ENCODE measurements around the gene GRAMD4.

The GRAMD4 gene

DNA sequence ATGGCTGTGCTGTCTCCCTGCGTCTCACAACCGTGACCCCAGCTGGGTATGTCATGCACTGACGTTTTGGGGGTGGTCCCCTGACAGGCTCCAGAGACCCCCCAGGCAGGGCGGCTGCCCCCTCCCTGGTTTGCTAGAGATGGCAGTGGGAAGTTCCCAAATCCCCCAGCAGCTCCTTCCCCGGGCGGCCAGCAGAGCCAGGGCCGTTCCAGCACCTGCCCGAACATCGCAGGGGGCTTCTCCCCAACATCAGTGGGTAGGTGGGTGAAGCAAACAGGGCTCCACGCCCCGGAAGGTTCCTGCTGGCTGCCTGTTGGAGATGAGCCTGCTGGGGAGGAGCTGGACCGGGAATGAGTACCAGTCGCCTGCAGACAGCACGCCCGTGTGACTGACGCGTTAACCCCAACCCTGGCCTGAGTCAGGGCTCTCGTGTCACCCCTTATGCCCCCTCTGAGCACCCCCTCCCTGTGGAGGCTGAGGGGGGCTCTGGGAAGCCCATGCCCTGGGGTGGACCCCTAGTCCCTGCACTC is 45.6 kb downstream of the GRAMD4 start:
- Histone ChIP-seq H4K20me1 (ENCODE audit: insufficient read depth, low read length) (no peaks in the 10 kb centered on the region), H3K4me3 (ENCODE audit: low read length) (no peak overlapping the region), H3K9me3 (replicated peaks; ENCODE audit: insufficient read depth, low read length) (no peaks in the 10 kb centered on the region), H3K27me3 (replicated peaks; ENCODE audit: insufficient read depth, low read length) (no peaks in the 10 kb centered on the region), H3K9me2 (replicated peaks; ENCODE audit: insufficient read depth, low read length) (no peaks in the 10 kb centered on the region), H3K36me3 (replicated peaks; ENCODE audit: insufficient read depth, low read length) (no peaks in the 10 kb centered on the region), H2AFZ (ENCODE audit: low read length) (no peak overlapping the region), H3K27ac (ENCODE audit: low read length) (no peak overlapping the region), H3K79me2 (ENCODE audit: low read length) (no peaks in the 10 kb centered on the region), H3K4me2 (ENCODE audit: low read depth, low read length) (no peak overlapping the region), H3K4me1 (ENCODE audit: low read length) (no peaks in the 10 kb centered on the region), H3K9ac (ENCODE audit: low read length) (no peak overlapping the region), H3F3A (ENCODE audit: insufficient read depth, low read length) (no peaks in the 10 kb centered on the region)
- DNase-seq, result no peak
- no peak for TF ChIP-seq EZH2 (optimal IDR thresholded peaks at IDR 0.05; ENCODE audit: low read depth, low read length)
- no peak for TF ChIP-seq CTCF (IDR thresholded peaks at IDR 0.05; ENCODE audit: low read length)
- no peak for TF ChIP-seq EZH2phosphoT487 (IDR thresholded peaks at IDR 0.05; ENCODE audit: low read length)

GRCh38 chr22:46666577-46667244 is 46.5 kb downstream of the GRAMD4 start:
- Histone ChIP-seq H3K27ac (ENCODE audit: low read length) (no peak overlapping the region), H3K9me2 (replicated peaks; ENCODE audit: insufficient read depth, low read length) (no peaks in the 10 kb centered on the region), H3K4me3 (ENCODE audit: low read length) (no peak overlapping the region), H3K27me3 (replicated peaks; ENCODE audit: insufficient read depth, low read length) (no peaks in the 10 kb centered on the region), H3K4me1 (ENCODE audit: low read length) (no peaks in the 10 kb centered on the region), H3F3A (ENCODE audit: insufficient read depth, low read length) (no peaks in the 10 kb centered on the region), H3K9me3 (replicated peaks; ENCODE audit: insufficient read depth, low read length) (no peaks in the 10 kb centered on the region), H3K4me2 (ENCODE audit: low read depth, low read length) (no peak overlapping the region), H4K20me1 (ENCODE audit: insufficient read depth, low read length) (no peaks in the 10 kb centered on the region), H3K9ac (ENCODE audit: low read length) (no peak overlapping the region), H3K36me3 (replicated peaks; ENCODE audit: insufficient read depth, low read length) (no peaks in the 10 kb centered on the region), H3K79me2 (ENCODE audit: low read length) (no peaks in the 10 kb centered on the region), H2AFZ (ENCODE audit: low read length) (no peak overlapping the region)
- DNase-seq, result no peak
- TF ChIP-seq EZH2 (optimal IDR thresholded peaks at IDR 0.05; ENCODE audit: low read depth, low read length) (no peak), CTCF (IDR thresholded peaks at IDR 0.05; ENCODE audit: low read length) (no peak), EZH2phosphoT487 (IDR thresholded peaks at IDR 0.05; ENCODE audit: low read length) (no peak)

DNA sequence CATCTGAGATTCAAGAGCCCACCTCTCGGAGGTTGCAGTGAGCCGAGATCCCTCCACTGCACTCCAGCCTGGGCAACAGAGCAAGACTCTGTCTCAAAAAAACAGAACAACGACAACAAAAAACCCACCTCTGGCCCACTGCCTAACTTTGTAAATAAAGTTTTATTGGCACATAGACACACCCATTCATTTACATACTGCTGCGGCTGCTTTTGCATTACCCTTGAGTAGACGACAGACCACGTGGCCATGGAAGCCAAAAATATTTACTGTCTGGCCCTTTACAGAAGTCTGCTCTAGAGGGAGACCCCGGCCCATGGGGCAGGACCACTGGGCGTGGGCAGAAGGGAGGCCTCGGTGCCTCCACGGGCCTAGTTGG is 47.0 kb downstream of the GRAMD4 start:
- H3K36me3 ChIP-seq (replicated peaks; ENCODE audit: insufficient read depth, low read length), result no peaks in the 10 kb centered on the region

More for the DNA sequence above, 47.0 kb downstream of the GRAMD4 start:
- H3F3A ChIP-seq (ENCODE audit: insufficient read depth, low read length), result no peaks in the 10 kb centered on the region
- TF ChIP-seq CTCF (IDR thresholded peaks at IDR 0.05; ENCODE audit: low read length), result no peak
- no peak for TF ChIP-seq EZH2phosphoT487 (IDR thresholded peaks at IDR 0.05; ENCODE audit: low read length)
- no peak for TF ChIP-seq EZH2 (optimal IDR thresholded peaks at IDR 0.05; ENCODE audit: low read depth, low read length)
- no peaks in the 10 kb centered on the region for H3K27me3 ChIP-seq (replicated peaks; ENCODE audit: insufficient read depth, low read length)
- H4K20me1 ChIP-seq (ENCODE audit: insufficient read depth, low read length), result no peaks in the 10 kb centered on the region
- H3K4me2 ChIP-seq (ENCODE audit: low read depth, low read length), result no peak overlapping the region
- no peak overlapping the region for H2AFZ ChIP-seq (ENCODE audit: low read length)
- no peaks in the 10 kb centered on the region for H3K9me2 ChIP-seq (replicated peaks; ENCODE audit: insufficient read depth, low read length)
- no peak overlapping the region for H3K27ac ChIP-seq (ENCODE audit: low read length)
- H3K4me1 ChIP-seq (ENCODE audit: low read length), result no peaks in the 10 kb centered on the region
- H3K79me2 ChIP-seq (ENCODE audit: low read length), result no peaks in the 10 kb centered on the region
- H3K4me3 ChIP-seq (ENCODE audit: low read length), result no peak overlapping the region
- DNase-seq, result no peak
- H3K9ac ChIP-seq (ENCODE audit: low read length), result no peak overlapping the region
- no peaks in the 10 kb centered on the region for H3K9me3 ChIP-seq (replicated peaks; ENCODE audit: insufficient read depth, low read length)

Data from MM.1S (cell line).